Right renal cortex interstitium (tissue), 3 donors: ENCODE results near the gene EML6. TPM values are rescaled to one million over a fixed set of nuclear protein-coding genes. Genes with fewer than 3 reads are reported as not detected.

ENCODE experiments used
- DNase-seq, 3 donors: peaks; one replicate each; pipeline ENCODE4 v3.0.0-alpha.2; 2013; ENCODE audit warnings: low read depth in 3 of 3, low spot score in 2 of 3
- polyA plus RNA-seq, 3 donors: library from polyadenylated mRNA; unstranded; fragments of 120-200 nt; gene quantifications; one replicate each; pipeline ENCODE4 v1.2.1, GENCODE V29; 2013; ENCODE audit not compliant: insufficient read length in 3 of 3

Gene EML6
- polyA plus RNA-seq, 3 donors: 12.7 to 16.9 (median 13.3) TPM

- DNase-seq: no peak
Measured at GRCh38 chr2:54936766-54937165, 213.3 kb downstream of the EML6 start.

DNA sequence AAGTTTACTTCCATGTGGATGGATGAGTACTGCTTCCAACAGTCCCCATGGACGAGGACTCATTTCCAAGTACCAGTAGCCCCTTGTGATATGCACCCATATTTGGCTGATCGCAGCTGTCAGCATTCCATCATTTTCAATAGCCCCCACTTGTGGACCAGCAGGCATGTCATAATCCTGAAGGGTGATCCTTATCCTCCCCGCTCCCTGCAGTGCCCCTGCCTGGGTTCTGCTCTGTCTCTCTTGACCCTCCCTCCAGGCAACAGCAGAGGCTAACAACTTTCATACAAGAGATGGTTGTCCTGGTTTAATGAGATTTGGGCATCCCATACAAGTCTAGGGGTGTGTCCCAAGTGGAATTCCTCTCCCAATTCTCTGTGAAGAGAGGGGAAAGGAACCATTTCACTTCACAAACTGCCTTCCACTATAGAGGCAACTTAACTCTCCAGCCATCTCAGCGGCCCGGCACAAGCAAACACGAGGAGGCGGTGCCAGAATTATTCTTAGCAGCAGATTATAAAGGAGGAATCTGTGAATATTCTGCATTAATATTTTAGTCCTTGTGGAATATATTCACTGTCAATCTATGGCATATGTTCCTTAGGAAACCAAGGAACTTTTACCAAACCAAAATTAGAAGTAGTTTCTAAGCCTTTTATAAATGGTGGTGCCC is 216.1 kb downstream of the EML6 start:
- no peak for DNase-seq

GRCh38 chr2:54940723-54941122 is 217.3 kb downstream of the EML6 start:
- DNase-seq: no peak

GRCh38 chr2:54941248-54941984 is 218.0 kb downstream of the EML6 start:
- DNase-seq: no peak

DNA sequence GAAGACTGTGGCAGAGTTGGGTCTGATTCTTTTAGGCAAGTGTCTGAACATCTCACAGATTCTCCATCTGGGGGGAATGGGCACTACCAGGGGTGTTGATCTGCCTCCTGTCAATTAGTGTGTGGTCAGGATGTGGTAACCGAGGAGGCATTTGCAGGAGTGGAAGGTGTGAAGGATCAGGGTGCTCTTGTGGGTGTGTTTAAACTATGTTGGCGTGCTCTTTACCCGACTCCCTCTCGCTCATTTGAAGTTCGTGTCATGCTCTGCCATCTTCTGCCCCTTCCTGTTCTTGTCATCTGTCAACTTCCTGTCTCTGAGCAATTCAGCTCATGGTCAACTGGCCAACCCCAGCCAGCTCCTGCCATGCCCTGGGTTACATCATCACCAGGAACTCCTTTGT is 218.9 kb downstream of the EML6 start:
- no peak for DNase-seq

GRCh38 chr2:54944724-54945326 is 221.4 kb downstream of the EML6 start:
- DNase-seq: no peak

GRCh38 chr2:54945391-54946219 is 222.1 kb downstream of the EML6 start:
- DNase-seq: no peak

DNA sequence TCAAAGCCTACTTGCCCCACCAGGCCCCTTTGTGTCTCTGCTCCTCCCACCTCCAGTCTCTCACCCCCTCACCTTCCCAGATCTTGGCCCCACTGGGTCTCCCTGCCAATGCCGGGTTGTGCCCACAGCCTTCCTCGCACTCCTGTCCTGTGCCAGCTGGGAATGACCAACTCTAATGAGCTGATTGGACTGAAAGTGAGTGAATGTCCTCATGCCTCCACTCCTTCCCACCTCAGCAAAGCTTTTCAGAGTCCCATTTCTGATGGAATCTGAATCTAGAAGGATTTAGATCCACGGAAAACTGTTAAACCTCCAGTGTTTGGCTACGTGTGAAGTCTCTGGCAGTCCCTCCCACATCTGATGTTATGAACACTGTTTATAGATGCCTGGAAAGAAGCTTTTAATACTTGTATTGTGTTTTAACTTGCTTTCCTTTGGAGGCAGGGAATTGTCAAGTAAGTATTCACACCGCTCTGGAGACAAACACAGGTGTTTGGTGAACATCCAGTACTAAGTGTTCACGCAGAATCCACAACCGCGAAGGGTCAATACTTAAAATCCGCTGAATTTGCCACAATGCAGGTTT is 222.9 kb downstream of the EML6 start:
- no peak for DNase-seq

DNA sequence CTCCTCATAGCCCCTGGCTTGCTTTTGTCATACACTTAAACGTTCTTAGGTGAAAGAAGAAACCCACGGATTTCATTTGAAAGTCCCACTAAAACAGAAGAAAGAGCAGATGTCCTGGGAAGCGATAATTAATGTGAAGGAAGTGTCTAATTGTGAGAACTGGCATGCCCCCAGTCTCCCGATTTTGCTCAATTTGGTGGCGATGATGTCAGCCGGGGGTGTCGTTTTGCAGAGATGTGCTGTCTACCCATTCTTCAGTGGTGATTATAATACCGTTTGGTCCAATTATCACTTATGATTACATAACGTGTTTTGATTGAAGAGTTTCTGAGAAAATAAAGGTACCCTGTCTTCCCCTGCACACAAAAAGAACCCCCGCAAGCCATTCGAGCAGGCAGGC is 223.7 kb downstream of the EML6 start:
- no peak for DNase-seq

GRCh38 chr2:54947646-54948045 is 224.2 kb downstream of the EML6 start:
- no peak for DNase-seq

- DNase-seq: no peak
Measured at GRCh38 chr2:54948120-54948519, 224.7 kb downstream of the EML6 start.

- no peak for DNase-seq
Measured at GRCh38 chr2:54949431-54949830, 226.0 kb downstream of the EML6 start.

GRCh38 chr2:54950811-54951210 is 227.3 kb downstream of the EML6 start:
- no peak for DNase-seq

- DNase-seq: no peak
Measured at GRCh38 chr2:54952425-54952824, 229.0 kb downstream of the EML6 start.

DNA sequence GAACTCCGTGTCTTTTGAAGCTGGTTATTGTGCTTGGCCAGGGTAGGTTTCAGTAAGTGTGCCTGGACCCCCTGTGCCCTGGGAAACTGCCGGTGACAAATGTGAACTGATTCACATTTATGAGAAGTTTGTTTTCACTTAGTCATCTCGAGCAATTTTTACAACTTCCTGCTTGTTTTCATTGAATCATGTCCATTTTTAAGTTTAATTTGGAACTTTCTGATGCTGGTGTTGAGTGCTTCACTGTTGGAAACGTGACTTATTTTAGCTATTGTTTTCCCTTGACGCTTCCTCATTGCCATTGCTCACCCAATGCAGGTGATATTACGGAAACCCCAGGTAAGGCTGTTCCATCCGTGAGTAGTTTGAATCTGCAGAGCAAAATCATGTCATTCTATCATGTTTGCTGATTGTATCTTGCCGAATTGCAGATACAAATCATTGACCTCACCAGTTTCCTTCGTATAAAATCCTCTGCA is 229.6 kb downstream of the EML6 start:
- DNase-seq: no peak

- no peak for DNase-seq
Measured at GRCh38 chr2:54954158-54954557, 230.7 kb downstream of the EML6 start.

GRCh38 chr2:54954705-54955357 is 231.4 kb downstream of the EML6 start:
- DNase-seq: no peak

- no peak for DNase-seq
Measured at GRCh38 chr2:54955358-54956110, 232.1 kb downstream of the EML6 start.

DNA sequence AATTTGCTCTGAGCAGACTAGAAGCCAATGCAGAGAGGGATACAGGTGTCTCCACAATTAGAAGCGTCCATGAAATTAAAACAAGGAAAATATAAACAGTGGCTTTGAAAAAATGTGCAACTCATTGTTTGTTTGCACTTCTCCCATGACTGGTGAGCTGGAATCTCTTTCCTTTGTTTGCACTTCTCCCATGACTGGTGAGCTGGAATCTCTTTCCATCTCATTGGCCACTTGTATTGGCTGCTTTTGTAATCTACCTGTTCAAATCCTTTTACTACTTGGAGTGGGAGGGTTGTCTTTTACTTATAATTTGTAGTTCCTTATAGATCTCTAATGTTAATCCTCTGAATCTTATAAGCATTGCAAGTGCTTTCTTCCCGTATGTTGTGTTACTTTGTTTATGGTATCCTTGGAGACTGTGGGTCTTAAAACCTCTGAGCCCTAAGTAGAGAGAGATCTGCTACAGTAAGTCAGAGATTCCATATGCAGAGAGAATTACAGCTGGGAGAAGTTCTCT is 232.7 kb downstream of the EML6 start:
- DNase-seq: no peak
